Measurements from ENCODE around the gene DOCK1.

DOCK1 gene

GRCh38 chr10:127353544-127353943 is 448.3 kb downstream of the DOCK1 start:
- TF ChIP-seq CTCF (IDR thresholded peaks at IDR 0.05; ENCODE audit: control insufficient read depth, insufficient read depth, low read depth, low read length, missing control alignments): no peak
- no peak for DNase-seq (ENCODE audit: low read depth)
- H3K4me3 ChIP-seq (ENCODE audit: control insufficient read depth, low read depth, low read length): no peak overlapping the region

DNA sequence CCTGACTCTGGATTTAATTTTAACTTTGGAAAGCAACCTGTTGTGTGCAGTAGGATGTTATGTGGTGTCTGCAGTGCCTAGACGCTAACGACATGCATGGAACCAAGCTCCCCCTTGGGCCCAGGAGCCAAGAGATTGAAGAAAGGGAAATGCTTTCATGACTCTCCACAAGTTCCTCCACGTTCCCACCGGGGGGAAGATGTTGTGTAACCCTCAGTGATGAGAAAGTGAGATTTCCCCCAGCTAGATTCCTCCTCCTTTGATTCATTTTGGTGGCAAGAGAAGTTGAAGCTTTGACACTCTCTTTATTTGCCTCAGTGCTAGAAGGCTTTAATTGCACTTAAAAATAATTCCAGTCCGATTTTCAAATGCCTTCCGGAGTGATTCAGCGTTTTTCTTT is 449.0 kb downstream of the DOCK1 start:
- no peak overlapping the region for H3K4me3 ChIP-seq (ENCODE audit: control insufficient read depth, low read depth, low read length)
- no peak for TF ChIP-seq CTCF (IDR thresholded peaks at IDR 0.05; ENCODE audit: control insufficient read depth, insufficient read depth, low read depth, low read length, missing control alignments)
- no peak for DNase-seq (ENCODE audit: low read depth)

GRCh38 chr10:127354992-127355391 is 449.8 kb downstream of the DOCK1 start:
- no peak for DNase-seq (ENCODE audit: low read depth)

DNA sequence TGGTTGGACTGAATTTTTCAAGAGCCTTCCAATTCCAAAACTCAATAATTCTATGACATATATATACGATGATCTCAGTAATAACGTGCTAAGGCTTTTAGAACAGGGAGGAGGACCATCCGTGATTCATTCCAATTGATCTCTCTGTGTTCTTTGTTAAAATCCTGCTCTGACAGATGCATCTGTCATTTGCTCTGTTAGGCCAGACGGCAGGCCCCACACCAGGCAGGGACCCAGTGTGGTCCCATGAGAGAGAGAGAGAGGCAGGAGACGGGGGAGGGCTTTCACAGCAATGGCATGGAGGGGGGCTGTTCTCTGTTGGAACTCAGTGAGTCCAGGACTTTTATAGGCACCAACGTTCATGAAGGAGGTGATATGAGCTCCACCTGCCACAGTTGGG is 451.1 kb downstream of the DOCK1 start:
- H3K4me3 ChIP-seq (ENCODE audit: control insufficient read depth, low read depth, low read length): no peak overlapping the region
- DNase-seq (ENCODE audit: low read depth): no peak
- TF ChIP-seq CTCF (IDR thresholded peaks at IDR 0.05; ENCODE audit: control insufficient read depth, insufficient read depth, low read depth, low read length, missing control alignments): no peak

More at GRCh38 chr10:127354992-127355391, 449.8 kb downstream of the DOCK1 start:
- TF ChIP-seq CTCF (IDR thresholded peaks at IDR 0.05; ENCODE audit: control insufficient read depth, insufficient read depth, low read depth, low read length, missing control alignments): no peak
- H3K4me3 ChIP-seq (ENCODE audit: control insufficient read depth, low read depth, low read length): no peak overlapping the region

DNA sequence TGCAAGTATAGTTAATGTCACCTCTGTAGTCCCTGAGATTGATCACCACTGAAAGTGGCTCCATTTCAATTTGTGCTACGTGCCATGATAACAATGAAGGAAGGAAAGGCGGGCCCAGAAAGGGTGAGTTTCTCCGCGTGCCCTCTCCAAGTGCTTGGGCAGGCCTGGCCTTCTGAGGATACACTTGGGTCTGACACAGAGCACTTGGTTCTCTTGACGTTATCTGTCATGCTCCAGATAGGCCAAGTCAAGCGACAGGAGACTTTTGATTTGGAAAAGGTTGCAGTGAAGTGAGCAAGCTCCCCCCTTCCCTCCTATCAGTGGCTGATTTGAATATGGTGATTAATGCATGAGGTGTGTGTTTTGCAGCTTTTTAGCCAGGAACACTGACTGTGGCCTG is 452.0 kb downstream of the DOCK1 start:
- no peak overlapping the region for H3K4me3 ChIP-seq (ENCODE audit: control insufficient read depth, low read depth, low read length)
- no peak for DNase-seq (ENCODE audit: low read depth)
- TF ChIP-seq CTCF (IDR thresholded peaks at IDR 0.05; ENCODE audit: control insufficient read depth, insufficient read depth, low read depth, low read length, missing control alignments): no peak

- no peak overlapping the region for H3K4me3 ChIP-seq (ENCODE audit: control insufficient read depth, low read depth, low read length)
- no peak for DNase-seq (ENCODE audit: low read depth)
- TF ChIP-seq CTCF (IDR thresholded peaks at IDR 0.05; ENCODE audit: control insufficient read depth, insufficient read depth, low read depth, low read length, missing control alignments): no peak
These were observed 453.1 kb downstream of the DOCK1 start for GRCh38 chr10:127358337-127358736.

- no peak for TF ChIP-seq CTCF (IDR thresholded peaks at IDR 0.05; ENCODE audit: control insufficient read depth, insufficient read depth, low read depth, low read length, missing control alignments)
- no peak overlapping the region for H3K4me3 ChIP-seq (ENCODE audit: control insufficient read depth, low read depth, low read length)
- no peak for DNase-seq (ENCODE audit: low read depth)
These were observed 458.8 kb downstream of the DOCK1 start for GRCh38 chr10:127364034-127364433.
